Caco-2 (cell line): ENCODE data around the gene TPO. TPM values are rescaled to one million over a fixed set of nuclear protein-coding genes. Genes with fewer than 3 reads are reported as not detected.

Experiments
- BruUV-seq: library from RNA; stranded (reverse); fragments of 400-500 nt; replicated peaks from 2 replicates; lab custom pipeline; 2021; lab: Mats Ljungman, UMichigan
- CTCF ChIA-PET: fragments of 300-600 bp; sonication (Branson Sonifier 250); formaldehyde crosslinking; loops from one replicate; lab custom pipeline; 2022; ENCODE audit warnings: antibody characterized with exemption; lab: Charles Lee
- POLR2A ChIA-PET: fragments of 300-600 bp; sonication (Branson Sonifier 250); formaldehyde crosslinking; loops from one replicate; lab custom pipeline; 2022; ENCODE audit warnings: antibody characterized with exemption; lab: Charles Lee
- DNase-seq, 2 experiments: peaks; one replicate each; pipeline versions ENCODE4 v3.0.0 to v3.0.0-alpha.2; 2020 to 2022
- H3K27me3 ChIP-seq: replicated peaks from 2 replicates; pipeline ENCODE4 v1.6.0; 2011; ENCODE audit warnings: low read length; ENCODE audit not compliant: control insufficient read depth, insufficient read depth
- H3K36me3 ChIP-seq: 2 replicates; pipeline ENCODE4 v1.5.1; 2011; ENCODE audit warnings: low read length; ENCODE audit not compliant: control insufficient read depth, insufficient read depth
- H3K4me1 ChIP-seq: fragments of 250-450 bp; sonication (Bioruptor Pico); 2 replicates; pipeline ENCODE4 v1.5.1; 2020; ENCODE audit warnings: mild to moderate bottlenecking
- H3K4me3 ChIP-seq: 2 replicates; pipeline ENCODE4 v1.5.1; 2011; ENCODE audit warnings: low read depth, mild to moderate bottlenecking, control low read depth, low read length
- H3K9me3 ChIP-seq: fragments of 250-450 bp; sonication (Bioruptor Pico); 2 replicates; pipeline ENCODE4 v1.5.1; 2020; ENCODE audit warnings: mild to moderate bottlenecking, moderate library complexity
- H3K27ac Mint-ChIP-seq: one replicate; pipeline ENCODE4 v1.8.0; 2022; ENCODE audit warnings: mixed read lengths; ENCODE audit not compliant: unreplicated experiment
- H3K27me3 Mint-ChIP-seq: one replicate; pipeline ENCODE4 v1.8.0; 2022; ENCODE audit warnings: mixed read lengths; ENCODE audit not compliant: insufficient read depth, unreplicated experiment
- H3K36me3 Mint-ChIP-seq: one replicate; pipeline ENCODE4 v1.8.0; 2022; ENCODE audit warnings: mild to moderate bottlenecking, mixed read lengths; ENCODE audit not compliant: insufficient read depth, unreplicated experiment
- H3K4me1 Mint-ChIP-seq: one replicate; pipeline ENCODE4 v1.8.0; 2022; ENCODE audit warnings: low read depth, mixed read lengths; ENCODE audit not compliant: unreplicated experiment
- H3K4me3 Mint-ChIP-seq: one replicate; pipeline ENCODE4 v1.8.0; 2022; ENCODE audit warnings: mild to moderate bottlenecking, moderate library complexity, mixed read lengths; ENCODE audit not compliant: unreplicated experiment
- H3K9me3 Mint-ChIP-seq: one replicate; pipeline ENCODE4 v1.8.0; 2022; ENCODE audit warnings: mixed read lengths; ENCODE audit not compliant: unreplicated experiment
- intact Hi-C: fragments of 100-400 bp; cut with micrococcal nuclease; formaldehyde crosslinking; loops from one replicate; pipeline ENCODE4 v1.10.0; 2022; ENCODE audit not compliant: unreplicated experiment
- total RNA-seq: library from RNA; stranded (reverse); gene quantifications from 2 replicates; pipeline ENCODE4 v1.2.3, GENCODE V29; 2022
- TF ChIP-seq, protein P1 (sequence below), 2 experiments: fragments of 200-600 bp in 1 of 2; IDR thresholded peaks; 1 replicate in 1 of 2; 2 replicates in 1 of 2; pipeline versions ENCODE4 v1.5.1 to v1.8.0; 2011 to 2022; ENCODE audit warnings: antibody characterized with exemption in 1 of 2, control low read depth in 1 of 2, inconsistent platforms in 1 of 2, low read depth in 1 of 2, low read length in 1 of 2, mild to moderate bottlenecking in 1 of 2, moderate library complexity in 1 of 2; ENCODE audit not compliant: insufficient read depth in 1 of 2, severe bottlenecking in 1 of 2, unreplicated experiment in 1 of 2

Gene TPO
- total RNA-seq, 1 experiment from 2014 or later, result not detected

DNA sequence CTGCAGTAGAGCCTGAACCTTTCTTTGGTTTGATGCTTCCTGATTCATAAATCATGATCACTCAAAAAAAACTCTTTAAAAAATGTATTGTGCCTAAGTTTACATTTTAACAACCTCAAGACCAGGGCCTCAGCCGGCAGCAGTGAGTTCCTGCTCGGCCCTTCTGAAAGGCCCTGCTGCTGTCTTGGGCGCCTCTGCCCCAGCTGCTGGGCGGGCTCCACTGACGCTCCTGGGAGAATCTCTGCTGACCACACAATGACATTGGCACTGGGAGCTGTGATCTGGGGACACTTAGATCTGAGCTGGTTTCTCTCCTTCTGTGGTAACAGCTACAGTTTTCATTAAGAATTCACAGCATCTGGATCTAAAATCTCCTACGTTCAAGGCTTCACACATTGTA is 25.7 kb downstream of the TPO start:
- Mint-ChIP-seq H3K27ac (no peak overlapping the region), H3K4me3 (no peak overlapping the region), H3K4me1 (no peaks in the 10 kb centered on the region), H3K27me3 (peaks cover 16% of the 10 kb centered on the region), H3K9me3 (peaks cover 10% of the 10 kb centered on the region), H3K36me3 (no peaks in the 10 kb centered on the region)
- no peak for DNase-seq
- Histone ChIP-seq H3K36me3 (no peaks in the 10 kb centered on the region), H3K27me3 (no peaks in the 10 kb centered on the region), H3K9me3 (no peaks in the 10 kb centered on the region), H3K4me3 (no peak overlapping the region), H3K4me1 (no peaks in the 10 kb centered on the region)
- TF ChIP-seq, protein P1, sequence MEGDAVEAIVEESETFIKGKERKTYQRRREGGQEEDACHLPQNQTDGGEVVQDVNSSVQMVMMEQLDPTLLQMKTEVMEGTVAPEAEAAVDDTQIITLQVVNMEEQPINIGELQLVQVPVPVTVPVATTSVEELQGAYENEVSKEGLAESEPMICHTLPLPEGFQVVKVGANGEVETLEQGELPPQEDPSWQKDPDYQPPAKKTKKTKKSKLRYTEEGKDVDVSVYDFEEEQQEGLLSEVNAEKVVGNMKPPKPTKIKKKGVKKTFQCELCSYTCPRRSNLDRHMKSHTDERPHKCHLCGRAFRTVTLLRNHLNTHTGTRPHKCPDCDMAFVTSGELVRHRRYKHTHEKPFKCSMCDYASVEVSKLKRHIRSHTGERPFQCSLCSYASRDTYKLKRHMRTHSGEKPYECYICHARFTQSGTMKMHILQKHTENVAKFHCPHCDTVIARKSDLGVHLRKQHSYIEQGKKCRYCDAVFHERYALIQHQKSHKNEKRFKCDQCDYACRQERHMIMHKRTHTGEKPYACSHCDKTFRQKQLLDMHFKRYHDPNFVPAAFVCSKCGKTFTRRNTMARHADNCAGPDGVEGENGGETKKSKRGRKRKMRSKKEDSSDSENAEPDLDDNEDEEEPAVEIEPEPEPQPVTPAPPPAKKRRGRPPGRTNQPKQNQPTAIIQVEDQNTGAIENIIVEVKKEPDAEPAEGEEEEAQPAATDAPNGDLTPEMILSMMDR (IDR thresholded peaks at IDR 0.05; ENCODE audit: insufficient read depth in 1 of 2, low read depth in 1 of 2, low read length in 1 of 2, severe bottlenecking in 1 of 2, unreplicated experiment in 1 of 2), result no peak
- POLR2A ChIA-PET, result no interaction called here
- CTCF ChIA-PET, result no interaction called here
- BruUV-seq, result no TSS peak
- intact Hi-C loops, result no loop called here

DNA sequence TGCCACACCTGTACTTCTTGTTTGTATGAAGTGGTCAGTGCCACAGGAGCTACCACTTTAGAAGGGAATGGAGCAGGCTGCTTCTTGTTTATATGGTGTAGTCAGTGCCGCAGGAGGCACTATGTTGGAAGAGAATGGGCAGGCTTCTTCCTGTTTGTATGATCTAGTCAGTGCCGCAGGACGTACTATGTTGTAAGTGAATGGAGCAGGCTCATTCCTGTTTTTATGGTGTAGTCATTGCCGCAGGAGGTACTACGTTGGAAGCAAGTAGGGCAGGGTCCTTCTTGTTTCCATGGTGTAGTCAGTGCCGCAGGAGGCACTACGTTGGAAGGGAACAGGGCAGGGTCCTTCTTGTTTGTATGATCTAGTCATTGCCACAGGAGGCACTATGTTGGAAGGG is 27.3 kb downstream of the TPO start:
- H3K27ac Mint-ChIP-seq, result no peak overlapping the region
- Histone ChIP-seq H3K4me3 (no peak overlapping the region), H3K36me3 (no peaks in the 10 kb centered on the region), H3K4me1 (no peaks in the 10 kb centered on the region), H3K9me3 (no peaks in the 10 kb centered on the region), H3K27me3 (no peaks in the 10 kb centered on the region)
- ChIA-PET POLR2A (no interaction called here), CTCF (no interaction called here)
- peaks cover 16% of the 10 kb centered on the region for H3K27me3 Mint-ChIP-seq
- no peak for DNase-seq
- BruUV-seq, result no TSS peak
- TF ChIP-seq, protein P1 (IDR thresholded peaks at IDR 0.05; ENCODE audit: insufficient read depth in 1 of 2, low read depth in 1 of 2, low read length in 1 of 2, severe bottlenecking in 1 of 2, unreplicated experiment in 1 of 2), result no peak
- intact Hi-C loops, result no loop called here
- H3K4me1 Mint-ChIP-seq, result no peaks in the 10 kb centered on the region
- H3K9me3 Mint-ChIP-seq, result peaks cover 10% of the 10 kb centered on the region
- H3K4me3 Mint-ChIP-seq, result no peak overlapping the region
- no peaks in the 10 kb centered on the region for H3K36me3 Mint-ChIP-seq

- H3K4me1 Mint-ChIP-seq, result no peaks in the 10 kb centered on the region
- Histone ChIP-seq H3K36me3 (no peaks in the 10 kb centered on the region), H3K4me3 (no peak overlapping the region), H3K27me3 (no peaks in the 10 kb centered on the region), H3K4me1 (no peaks in the 10 kb centered on the region), H3K9me3 (no peaks in the 10 kb centered on the region)
- peaks cover 10% of the 10 kb centered on the region for H3K9me3 Mint-ChIP-seq
- TF ChIP-seq, protein P1 (IDR thresholded peaks at IDR 0.05; ENCODE audit: insufficient read depth in 1 of 2, low read depth in 1 of 2, low read length in 1 of 2, severe bottlenecking in 1 of 2, unreplicated experiment in 1 of 2), result no peak
- intact Hi-C loops, result no loop called here
- BruUV-seq, result no TSS peak
- no peak for DNase-seq
- CTCF ChIA-PET, result no interaction called here
- no peak overlapping the region for H3K4me3 Mint-ChIP-seq
- H3K27me3 Mint-ChIP-seq, result peaks cover 23% of the 10 kb centered on the region
- H3K36me3 Mint-ChIP-seq, result no peaks in the 10 kb centered on the region
- POLR2A ChIA-PET, result no interaction called here
- H3K27ac Mint-ChIP-seq, result no peak overlapping the region
These were observed 33.0 kb downstream of the TPO start for GRCh38 chr2:1446301-1446700.
